IPS-NIHi11 (cell line): ENCODE data around the gene SPTSSB.

Experiments used
- DNase-seq: peaks from one replicate; pipeline ENCODE4 v3.0.0; 2012; ENCODE audit warnings: mixed read lengths, low spot score

Gene SPTSSB

GRCh38 chr3:161390200-161390599 lies 18.9 kb upstream of the SPTSSB start:
- DNase-seq, result no peak

DNA sequence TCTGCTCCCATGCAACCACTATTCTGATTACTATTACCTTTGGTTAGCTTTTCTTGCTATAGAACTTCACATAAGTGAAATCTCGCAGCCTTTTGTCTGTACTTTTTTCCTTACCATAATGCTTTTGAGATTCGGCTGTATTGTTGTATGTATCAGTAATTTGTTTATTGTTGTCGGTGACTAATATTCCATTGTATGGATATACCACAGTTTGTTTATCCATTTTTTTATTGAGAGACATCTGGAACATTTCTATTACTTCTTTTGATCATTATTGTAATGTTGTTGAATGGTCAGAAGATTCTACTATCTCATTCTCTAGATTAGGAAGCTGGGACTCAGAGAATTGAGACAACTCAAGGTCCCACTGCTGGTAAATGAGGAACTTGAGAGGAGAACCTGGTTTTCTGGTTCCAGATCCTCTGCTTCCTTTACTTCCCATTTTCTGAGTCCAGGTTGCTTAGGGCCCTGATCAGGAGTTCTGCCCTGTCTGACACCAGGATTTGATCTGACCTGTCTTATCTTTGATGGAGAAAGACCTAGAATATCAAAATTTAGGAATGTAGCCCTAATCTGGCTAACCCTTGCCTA lies 18.2 kb upstream of the SPTSSB start:
- no peak for DNase-seq

GRCh38 chr3:161388855-161389254 lies 17.5 kb upstream of the SPTSSB start:
- DNase-seq, result no peak

DNA sequence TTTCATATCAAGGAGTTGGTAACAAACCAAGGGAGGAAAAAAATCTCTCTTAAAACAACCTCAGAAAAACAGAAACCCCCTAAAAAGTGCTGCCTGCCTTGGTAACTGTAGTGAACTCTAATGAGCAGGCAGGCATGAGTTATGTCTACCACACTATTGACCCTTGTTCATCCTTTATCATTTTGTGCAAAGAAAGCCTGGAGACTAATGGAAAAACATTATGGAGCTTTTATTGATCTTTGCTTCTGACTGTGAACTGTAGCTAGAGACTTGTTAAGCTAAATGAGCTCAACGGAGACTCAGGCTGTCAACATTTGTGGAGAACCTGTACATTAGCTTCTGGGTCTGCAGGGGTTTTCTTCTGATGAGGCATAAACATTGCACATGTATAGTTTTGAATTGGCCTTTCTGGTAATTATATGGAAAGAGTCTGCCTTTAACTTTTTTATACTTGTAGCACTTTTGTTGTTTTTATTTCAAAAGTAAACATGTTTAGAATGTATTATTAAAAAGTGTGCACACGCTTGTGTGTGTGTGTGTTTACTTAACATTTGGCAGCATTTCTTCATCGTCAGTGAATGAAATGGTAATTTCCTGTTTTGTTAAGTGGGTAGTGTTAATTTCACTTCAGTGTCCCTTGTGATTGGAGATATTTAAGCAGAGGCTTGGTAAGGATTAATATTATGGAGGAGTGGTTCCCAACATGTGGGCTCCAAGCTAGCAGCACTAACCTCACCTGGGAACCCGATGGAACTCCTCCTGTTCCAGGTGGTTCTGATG lies 15.9 kb upstream of the SPTSSB start:
- DNase-seq, result no peak

GRCh38 chr3:161372321-161373260 lies 1.3 kb upstream of the SPTSSB start:
- DNase-seq, result peak; percentile 72

DNA sequence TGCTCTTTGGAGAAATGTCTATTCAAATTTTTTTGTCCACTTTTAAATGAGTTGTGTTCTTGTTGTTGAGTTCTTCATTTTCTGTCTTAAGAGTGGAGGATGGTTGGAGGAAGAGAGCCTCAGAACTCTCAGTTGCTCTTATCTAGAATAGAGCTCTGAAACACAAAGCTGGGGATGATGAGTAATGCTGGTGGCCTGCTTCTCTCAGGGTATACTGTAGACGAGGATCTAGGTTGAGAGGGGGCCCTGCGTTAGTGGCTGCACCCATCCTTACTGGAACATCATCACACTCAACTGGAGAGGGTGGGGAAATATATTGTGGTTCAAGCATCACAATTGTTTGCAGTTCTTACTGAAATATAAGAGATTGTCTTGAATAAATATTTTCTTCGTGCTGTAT lies 1.8 kb downstream of the SPTSSB start:
- no peak for DNase-seq

GRCh38 chr3:161366094-161366493 lies 5.2 kb downstream of the SPTSSB start:
- no peak for DNase-seq

DNA sequence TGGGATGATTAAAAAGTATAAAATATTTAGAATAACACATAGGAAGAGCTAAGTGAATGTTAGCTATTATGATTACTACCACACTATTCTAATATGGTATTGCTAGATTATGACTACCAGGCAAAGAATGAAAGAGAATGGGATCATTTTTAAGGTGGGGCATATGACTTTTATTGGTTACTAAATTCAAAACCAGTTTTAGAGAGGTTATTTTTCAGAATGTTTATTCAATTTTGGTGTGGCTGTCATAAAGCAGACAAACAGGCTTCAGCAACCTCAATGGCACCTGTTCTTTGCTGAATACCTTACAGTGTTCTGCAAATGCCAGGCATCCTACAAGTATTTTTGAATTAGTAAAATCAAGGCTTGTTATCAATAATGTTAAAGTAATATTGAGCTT lies 12.8 kb downstream of the SPTSSB start:
- no peak for DNase-seq

- no peak for DNase-seq
Measured at GRCh38 chr3:161356287-161356686, 15.0 kb downstream of the SPTSSB start.

DNA sequence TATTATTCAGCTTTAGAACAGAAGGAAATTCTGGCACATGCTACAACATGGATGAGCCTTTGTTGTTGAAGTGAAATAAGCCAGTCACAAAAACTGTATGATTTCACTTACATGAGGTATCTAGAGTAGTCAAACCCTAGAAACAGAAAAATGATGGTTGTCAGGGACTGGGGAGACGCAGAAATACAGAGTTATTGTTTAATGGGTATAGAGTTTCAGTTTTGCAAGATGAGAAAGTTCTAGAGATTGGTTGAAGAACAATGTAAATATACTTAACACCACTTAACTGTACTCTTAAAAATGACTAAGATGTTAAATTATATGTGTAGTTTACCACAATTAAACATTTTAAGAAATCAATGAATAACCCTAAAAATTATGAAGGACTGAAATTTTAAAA lies 15.8 kb downstream of the SPTSSB start:
- DNase-seq, result no peak

DNA sequence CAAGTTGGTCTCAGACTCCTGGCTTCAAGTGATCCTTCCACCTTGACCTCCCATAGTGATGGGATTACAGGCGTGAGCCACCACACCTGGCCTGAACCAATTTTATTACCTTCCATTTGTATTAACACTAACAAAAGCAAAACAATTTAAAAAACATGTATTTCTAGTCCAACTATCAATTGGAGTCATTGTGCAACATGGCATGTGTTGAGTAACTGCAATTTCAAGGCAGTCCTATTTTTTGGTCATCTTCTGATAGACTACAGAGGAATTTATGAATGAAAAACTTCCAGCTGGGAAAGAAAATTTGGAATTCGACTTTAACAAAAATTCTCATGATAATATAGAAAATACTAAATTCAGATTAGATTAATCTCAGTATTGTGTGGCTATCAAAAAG lies 16.8 kb downstream of the SPTSSB start:
- no peak for DNase-seq

- DNase-seq, result no peak
Measured at GRCh38 chr3:161351330-161351729, 20.0 kb downstream of the SPTSSB start.

DNA sequence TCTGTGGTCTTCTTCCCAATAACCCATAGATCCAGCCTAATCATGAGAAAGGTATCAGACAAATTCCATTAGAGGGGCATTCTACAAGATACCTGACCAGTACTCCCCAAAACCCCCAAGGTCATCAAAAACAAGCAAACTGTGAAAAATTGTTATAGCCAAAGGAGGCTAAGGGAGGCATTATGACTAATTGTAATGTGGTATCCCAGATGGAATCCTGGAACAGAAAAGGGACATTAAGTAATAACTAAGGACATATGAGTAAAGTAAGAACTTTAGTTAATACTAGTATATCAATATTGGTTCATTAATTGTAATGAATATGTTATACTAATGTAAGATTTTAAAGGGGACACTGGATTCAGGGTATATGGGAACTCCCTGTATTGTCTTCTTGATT lies 20.4 kb downstream of the SPTSSB start:
- DNase-seq, result no peak

GRCh38 chr3:161349529-161350312 lies 21.6 kb downstream of the SPTSSB start:
- peak; percentile 33 for DNase-seq

GRCh38 chr3:161348796-161349400 lies 22.4 kb downstream of the SPTSSB start:
- DNase-seq, result no peak

DNA sequence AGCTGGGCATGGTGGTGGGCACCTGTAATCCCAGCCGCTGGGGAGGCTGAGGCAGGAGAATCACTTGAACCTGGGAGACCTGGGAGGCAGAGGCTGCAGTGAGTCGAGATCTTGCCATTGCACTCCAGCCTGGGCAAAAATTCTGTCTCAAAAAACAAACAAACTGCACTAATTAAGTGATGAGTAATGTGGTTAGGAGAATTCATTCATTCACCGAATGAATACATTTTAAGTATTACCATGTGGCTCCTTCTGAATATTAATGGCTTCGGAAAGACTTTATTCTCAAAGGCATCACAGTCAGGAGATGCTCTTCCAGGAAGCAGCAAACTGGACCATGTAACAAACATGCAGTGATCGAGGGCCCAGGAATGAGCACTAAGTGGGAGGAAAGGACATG lies 23.6 kb downstream of the SPTSSB start:
- DNase-seq, result no peak

DNA sequence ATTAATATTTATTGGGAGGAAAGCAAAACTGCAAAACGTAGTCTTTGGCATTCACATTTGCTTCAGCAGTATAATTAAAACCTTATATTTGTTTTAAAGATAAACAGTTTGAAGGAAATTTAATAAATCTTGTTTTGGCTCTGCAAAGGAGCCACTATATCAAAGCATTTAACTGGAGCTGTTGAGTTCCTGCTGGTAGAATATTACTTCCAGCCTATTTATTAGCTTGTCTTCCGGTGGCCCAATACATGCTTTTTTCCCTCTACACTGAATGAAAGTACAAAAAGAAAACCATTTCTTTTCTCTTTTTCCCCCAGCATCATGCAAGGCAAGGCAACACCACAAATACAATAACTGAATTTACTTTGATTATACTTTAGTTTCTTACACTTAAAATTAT lies 26.3 kb downstream of the SPTSSB start:
- no peak for DNase-seq

- DNase-seq, result no peak
Measured at GRCh38 chr3:161343986-161344385, 27.3 kb downstream of the SPTSSB start.

- DNase-seq, result no peak
Measured at GRCh38 chr3:161343540-161343939, 27.8 kb downstream of the SPTSSB start.

- DNase-seq, result no peak
Measured at GRCh38 chr3:161342629-161343028, 28.7 kb downstream of the SPTSSB start.
